ENCODE measurements around the gene C16orf78.

DNA sequence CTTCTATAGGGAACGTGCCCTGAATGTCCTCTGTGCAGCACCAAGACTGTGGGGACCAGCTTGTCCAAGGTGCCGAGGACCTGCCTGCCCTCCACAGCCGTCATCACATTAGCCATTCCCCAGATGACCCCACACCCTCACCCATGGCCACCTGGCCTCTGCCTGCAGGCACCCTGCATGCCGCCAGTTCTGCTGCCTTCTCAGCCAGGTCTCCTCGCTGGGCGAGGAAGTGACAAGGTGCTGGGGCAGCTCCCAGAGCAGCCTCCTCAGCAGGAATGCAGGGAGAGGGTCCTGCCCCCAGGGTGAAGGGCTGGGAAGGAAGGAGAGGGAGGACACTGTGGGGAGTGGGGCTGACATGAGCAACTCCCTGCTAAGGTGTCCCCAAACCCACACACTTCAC is 18.6 kb upstream of the C16orf78 start:
- TF ChIP-seq, protein P1, sequence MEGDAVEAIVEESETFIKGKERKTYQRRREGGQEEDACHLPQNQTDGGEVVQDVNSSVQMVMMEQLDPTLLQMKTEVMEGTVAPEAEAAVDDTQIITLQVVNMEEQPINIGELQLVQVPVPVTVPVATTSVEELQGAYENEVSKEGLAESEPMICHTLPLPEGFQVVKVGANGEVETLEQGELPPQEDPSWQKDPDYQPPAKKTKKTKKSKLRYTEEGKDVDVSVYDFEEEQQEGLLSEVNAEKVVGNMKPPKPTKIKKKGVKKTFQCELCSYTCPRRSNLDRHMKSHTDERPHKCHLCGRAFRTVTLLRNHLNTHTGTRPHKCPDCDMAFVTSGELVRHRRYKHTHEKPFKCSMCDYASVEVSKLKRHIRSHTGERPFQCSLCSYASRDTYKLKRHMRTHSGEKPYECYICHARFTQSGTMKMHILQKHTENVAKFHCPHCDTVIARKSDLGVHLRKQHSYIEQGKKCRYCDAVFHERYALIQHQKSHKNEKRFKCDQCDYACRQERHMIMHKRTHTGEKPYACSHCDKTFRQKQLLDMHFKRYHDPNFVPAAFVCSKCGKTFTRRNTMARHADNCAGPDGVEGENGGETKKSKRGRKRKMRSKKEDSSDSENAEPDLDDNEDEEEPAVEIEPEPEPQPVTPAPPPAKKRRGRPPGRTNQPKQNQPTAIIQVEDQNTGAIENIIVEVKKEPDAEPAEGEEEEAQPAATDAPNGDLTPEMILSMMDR (IDR thresholded peaks at IDR 0.05 in 4 of 5, conservative IDR thresholded peaks at IDR 0.05 in 1 of 5) = no peak
- TF ChIP-seq POLR2A (IDR thresholded peaks at IDR 0.05) = no peak

Data from gastrocnemius medialis (tissue), 4 donors.